SH-SY5Y (cell line): ENCODE data around the gene ZFX.

Experiments
- GATA2 ChIP-seq: IDR thresholded peaks from 2 replicates; pipeline ENCODE4 v1.6.1; 2011; ENCODE audit warnings: mild to moderate bottlenecking, low read depth, low read length
- GATA3 ChIP-seq: IDR thresholded peaks from 2 replicates; pipeline ENCODE4 v1.6.1; 2011; ENCODE audit warnings: low read depth, mild to moderate bottlenecking, low read length, moderate library complexity

Gene ZFX

GRCh38 chrX:24260842-24261550 lies 111.5 kb downstream of the ZFX start:
- TF ChIP-seq GATA3 = no peak
- no peak for TF ChIP-seq GATA2

GRCh38 chrX:24262309-24262708 lies 112.8 kb downstream of the ZFX start:
- TF ChIP-seq GATA2 (no peak), GATA3 (no peak)

GRCh38 chrX:24264383-24264782 lies 114.9 kb downstream of the ZFX start:
- TF ChIP-seq GATA2 = no peak
